Measurements from ENCODE around the gene SPARC. TPM values are rescaled to one million over a fixed set of nuclear protein-coding genes. Genes with fewer than 3 reads are reported as not detected.
"Not testable (repeated sequence)": the region's sequence is repeated elsewhere in the genome, so short reads cannot be mapped to it uniquely, and the experiment has no call there.

The SPARC gene
- total RNA-seq, 1 experiment from 2014 or later = 339 TPM

GRCh38 chr5:151680944-151681427, 5.7 kb downstream of the SPARC start:
- Histone ChIP-seq H3K4me3 (ENCODE audit: low read depth, low read length, poor library complexity, severe bottlenecking) (no peak overlapping the region), H3K27me3 (replicated peaks; ENCODE audit: insufficient read depth, low read depth, low read length, poor library complexity) (no peaks in the 10 kb centered on the region), H3K4me1 (ENCODE audit: insufficient read depth, low read length, poor library complexity, severe bottlenecking) (peaks cover 57% of the 10 kb centered on the region), H3K27ac (ENCODE audit: low read depth, low read length, poor library complexity, severe bottlenecking) (no peak overlapping the region), H3K36me3 (ENCODE audit: insufficient read depth, low read length, poor library complexity, severe bottlenecking) (no peaks in the 10 kb centered on the region), H3K9me3 (ENCODE audit: low read depth, low read length, poor library complexity, severe bottlenecking) (no peaks in the 10 kb centered on the region)
- no TSS peak for BruUV-seq (replicated peaks)
- intact Hi-C loops (cut with micrococcal nuclease; ENCODE audit: unreplicated experiment) = no loop called here
- DNase-seq (ENCODE audit: low spot score) = no peak
- TF ChIP-seq EZH2 (IDR thresholded peaks at IDR 0.05; ENCODE audit: borderline replicate concordance, low read depth, low read length, poor library complexity, severe bottlenecking) = no peak
- no peak for TF ChIP-seq CTCF (conservative IDR thresholded peaks at IDR 0.05; ENCODE audit: low read depth, low read length)
- ChIA-PET POLR2A (ENCODE audit: low non-redundant PET) (no interaction called here), CTCF (no interaction called here)

- peaks cover 58% of the 10 kb centered on the region for H3K4me1 ChIP-seq (ENCODE audit: insufficient read depth, low read length, poor library complexity, severe bottlenecking)
- H3K27me3 ChIP-seq (replicated peaks; ENCODE audit: insufficient read depth, low read depth, low read length, poor library complexity); CTCF ChIA-PET; H3K36me3 ChIP-seq (ENCODE audit: insufficient read depth, low read length, poor library complexity, severe bottlenecking); H3K9me3 ChIP-seq (ENCODE audit: low read depth, low read length, poor library complexity, severe bottlenecking); BruUV-seq (replicated peaks); DNase-seq (ENCODE audit: low spot score); H3K27ac ChIP-seq (ENCODE audit: low read depth, low read length, poor library complexity, severe bottlenecking); intact Hi-C loops (cut with micrococcal nuclease; ENCODE audit: unreplicated experiment); H3K4me3 ChIP-seq (ENCODE audit: low read depth, low read length, poor library complexity, severe bottlenecking): not testable (repeated sequence)
- POLR2A ChIA-PET (ENCODE audit: low non-redundant PET) = interaction anchor here (0.6 kb wide), 1 partner anchor 84 kb away, joined by 14 read pairs; no protein-coding TSS in a partner anchor
Measured at GRCh38 chr5:151680156-151680505, 6.6 kb downstream of the SPARC start.

- ChIA-PET POLR2A (ENCODE audit: low non-redundant PET) (interaction anchor here (0.6 kb wide), 1 partner anchor 85 kb away, joined by 14 read pairs; no protein-coding TSS in a partner anchor), CTCF (no interaction called here)
- H3K27ac ChIP-seq (ENCODE audit: low read depth, low read length, poor library complexity, severe bottlenecking) = no peak overlapping the region
- BruUV-seq (replicated peaks) = no TSS peak
- TF ChIP-seq EZH2 (IDR thresholded peaks at IDR 0.05; ENCODE audit: borderline replicate concordance, low read depth, low read length, poor library complexity, severe bottlenecking) (no peak), CTCF (conservative IDR thresholded peaks at IDR 0.05; ENCODE audit: low read depth, low read length) (no peak)
- H3K36me3 ChIP-seq (ENCODE audit: insufficient read depth, low read length, poor library complexity, severe bottlenecking) = peaks cover under 1% of the 10 kb centered on the region
- H3K4me1 ChIP-seq (ENCODE audit: insufficient read depth, low read length, poor library complexity, severe bottlenecking) = peaks cover 57% of the 10 kb centered on the region
- intact Hi-C loops (cut with micrococcal nuclease; ENCODE audit: unreplicated experiment) = no loop called here
- H3K27me3 ChIP-seq (replicated peaks; ENCODE audit: insufficient read depth, low read depth, low read length, poor library complexity) = no peaks in the 10 kb centered on the region
- no peak overlapping the region for H3K4me3 ChIP-seq (ENCODE audit: low read depth, low read length, poor library complexity, severe bottlenecking)
- DNase-seq (ENCODE audit: low spot score) = no peak
- H3K9me3 ChIP-seq (ENCODE audit: low read depth, low read length, poor library complexity, severe bottlenecking) = no peaks in the 10 kb centered on the region
Measured at GRCh38 chr5:151679421-151680155, 7.1 kb downstream of the SPARC start.

- Histone ChIP-seq H3K9me3 (ENCODE audit: low read depth, low read length, poor library complexity, severe bottlenecking) (no peaks in the 10 kb centered on the region), H3K4me3 (ENCODE audit: low read depth, low read length, poor library complexity, severe bottlenecking) (no peak overlapping the region), H3K27me3 (replicated peaks; ENCODE audit: insufficient read depth, low read depth, low read length, poor library complexity) (no peaks in the 10 kb centered on the region), H3K4me1 (ENCODE audit: insufficient read depth, low read length, poor library complexity, severe bottlenecking) (peaks cover 48% of the 10 kb centered on the region), H3K27ac (ENCODE audit: low read depth, low read length, poor library complexity, severe bottlenecking) (no peak overlapping the region), H3K36me3 (ENCODE audit: insufficient read depth, low read length, poor library complexity, severe bottlenecking) (peaks cover 8% of the 10 kb centered on the region)
- POLR2A ChIA-PET (ENCODE audit: low non-redundant PET) = no interaction called here
- intact Hi-C loops (cut with micrococcal nuclease; ENCODE audit: unreplicated experiment) = no loop called here
- TF ChIP-seq EZH2 (IDR thresholded peaks at IDR 0.05; ENCODE audit: borderline replicate concordance, low read depth, low read length, poor library complexity, severe bottlenecking) = no peak
- TF ChIP-seq CTCF (conservative IDR thresholded peaks at IDR 0.05; ENCODE audit: low read depth, low read length) = no peak
- BruUV-seq (replicated peaks) = no TSS peak
- CTCF ChIA-PET = no interaction called here
- DNase-seq (ENCODE audit: low spot score) = no peak
Measured at GRCh38 chr5:151678713-151679112, 8.0 kb downstream of the SPARC start.

All from A673 (cell line).